GM12878 (cell line): ENCODE measurements around the gene CHCHD6. TPM values are rescaled to one million over a fixed set of nuclear protein-coding genes. Genes with fewer than 3 reads are reported as not detected.

Experiments used
- ATAC-seq: fragments of 200-7000 bp; cut with Tn5 transposase; 3 replicates; pipeline ENCODE4 v1.9.1; 2020; ENCODE audit warnings: mild to moderate bottlenecking, moderate library complexity
- BruUV-seq: library from RNA; stranded (reverse); fragments of 400-500 nt; replicated peaks from 2 replicates; lab custom pipeline; 2021; lab: Mats Ljungman, UMichigan
- CTCF ChIA-PET: fragments of 300-600 bp; sonication (Branson Sonifier 250); formaldehyde crosslinking; extraction: SDS; loops from one replicate; lab custom pipeline; 2021; ENCODE audit warnings: inconsistent platforms; lab: Yijun Ruan, JAX
- POLR2A ChIA-PET: fragments of 350-600 bp; formaldehyde crosslinking; extraction: SDS; loops from one replicate; lab custom pipeline; 2021; ENCODE audit warnings: inconsistent platforms; lab: Charles Lee
- RAD21 ChIA-PET: fragments of 300-600 bp; sonication (Branson Sonifier 250); formaldehyde crosslinking; loops from one replicate; lab custom pipeline; 2023; ENCODE audit warnings: antibody characterized with exemption; ENCODE audit not compliant: unreplicated experiment; lab: Charles Lee
- SMC1A ChIA-PET: fragments of 300-600 bp; sonication (Branson Sonifier 250); formaldehyde crosslinking; loops from one replicate; lab custom pipeline; 2023; ENCODE audit not compliant: unreplicated experiment, uncharacterized antibody; lab: Charles Lee
- DNase-seq: peaks from one replicate; pipeline ENCODE4 v3.0.0-alpha.2; 2011; ENCODE audit warnings: low read depth, low spot score
- FAIRE-seq: peaks from 3 replicates; lab custom pipeline; 2011; peaks lifted over from hg19 to GRCh38; lab: Jason Lieb, UNC
- H2AFZ ChIP-seq: 2 replicates; pipeline ENCODE4 v1.6.0; 2011; ENCODE audit warnings: low read depth, low read length, control low read depth; ENCODE audit not compliant: control insufficient read depth
- H3K27ac ChIP-seq: 2 replicates; pipeline ENCODE4 v1.5.1; 2011; ENCODE audit warnings: control low read depth; ENCODE audit not compliant: control insufficient read depth, insufficient read depth
- H3K27me3 ChIP-seq, 2 experiments: replicated peaks in 1 of 2; 2 replicates each; pipeline versions ENCODE4 v1.6.0 to v1.6.1; 2011; ENCODE audit warnings: low read length in 1 of 2; ENCODE audit not compliant: control insufficient read depth in 2 of 2, insufficient read depth in 2 of 2
- H3K36me3 ChIP-seq, 2 experiments: 2 replicates each; pipeline ENCODE4 v1.5.1; 2011; ENCODE audit warnings: low read length in 1 of 2; ENCODE audit not compliant: control insufficient read depth in 2 of 2, insufficient read depth in 2 of 2
- H3K4me1 ChIP-seq: 2 replicates; pipeline ENCODE4 v1.6.1; 2011; ENCODE audit warnings: mild to moderate bottlenecking, low read length, moderate library complexity, mixed read lengths; ENCODE audit not compliant: control insufficient read depth, insufficient read depth
- H3K4me2 ChIP-seq: 2 replicates; pipeline ENCODE4 v1.6.0; 2011; ENCODE audit warnings: control low read depth; ENCODE audit not compliant: control insufficient read depth, insufficient read depth
- H3K4me3 ChIP-seq: fragments of 200-600 bp; sonication (generic); 2 replicates; pipeline ENCODE4 v1.5.1; 2016
- H3K79me2 ChIP-seq: 2 replicates; pipeline ENCODE4 v1.6.0; 2011; ENCODE audit warnings: low read length; ENCODE audit not compliant: control insufficient read depth, insufficient read depth
- H3K9ac ChIP-seq: 2 replicates; pipeline ENCODE4 v1.8.0; 2011; ENCODE audit warnings: low read length, control low read depth, mixed read lengths; ENCODE audit not compliant: control insufficient read depth, insufficient read depth
- H3K9me3 ChIP-seq: replicated peaks from 3 replicates; pipeline ENCODE4 v1.5.1; 2011; ENCODE audit warnings: mild to moderate bottlenecking, low read length; ENCODE audit not compliant: control insufficient read depth, insufficient read depth
- H4K20me1 ChIP-seq: 2 replicates; pipeline ENCODE4 v1.6.0; 2011; ENCODE audit not compliant: control insufficient read depth, insufficient read depth
- ATF2 ChIP-seq: IDR thresholded peaks from 2 replicates; pipeline ENCODE4 v1.6.1; 2012; ENCODE audit warnings: low read length, inconsistent platforms
- BMI1 ChIP-seq: fragments of 450-650 bp; IDR thresholded peaks from 2 replicates; pipeline ENCODE4 v1.6.1; 2016; ENCODE audit warnings: mild to moderate bottlenecking, moderate library complexity, borderline replicate concordance
- CEBPB ChIP-seq, 2 experiments: fragments of 150-350 bp in 1 of 2; IDR thresholded peaks; 2 replicates each; pipeline ENCODE4 v1.6.1; 2012 to 2014; ENCODE audit warnings: low read depth in 2 of 2, low read length in 2 of 2, borderline replicate concordance in 1 of 2, inconsistent platforms in 1 of 2
- CHD4 ChIP-seq: fragments of 200-600 bp; sonication (generic); IDR thresholded peaks from 2 replicates; pipeline ENCODE4 v1.6.1; 2016; ENCODE audit warnings: mild to moderate bottlenecking
- EED ChIP-seq: sonication (generic); IDR thresholded peaks from 2 replicates; pipeline ENCODE4 v1.6.1; 2016; ENCODE audit warnings: antibody characterized with exemption, low read depth
- ETV6 ChIP-seq, 2 experiments: fragments of 450-650 bp in 1 of 2; IDR thresholded peaks in 1 of 2; conservative IDR thresholded peaks in 1 of 2; 2 replicates each; pipeline ENCODE4 v1.6.1; 2014; ENCODE audit warnings: antibody characterized with exemption in 1 of 2, borderline replicate concordance in 1 of 2, low read depth in 1 of 2, mild to moderate bottlenecking in 1 of 2, moderate library complexity in 1 of 2
- GABPA ChIP-seq: IDR thresholded peaks from 2 replicates; pipeline ENCODE4 v1.6.1; 2014; ENCODE audit warnings: antibody characterized with exemption, low read depth, mild to moderate bottlenecking, inconsistent platforms
- HSF1 ChIP-seq: fragments of 150-350 bp; IDR thresholded peaks from 2 replicates; pipeline ENCODE4 v1.6.1; 2014; ENCODE audit warnings: mild to moderate bottlenecking, low read depth, low read length
- MTA2 ChIP-seq: fragments of 450-650 bp; IDR thresholded peaks from 2 replicates; pipeline ENCODE4 v1.6.1; 2016; ENCODE audit warnings: low read depth, mild to moderate bottlenecking, moderate library complexity
- NBN ChIP-seq: fragments of 450-650 bp; IDR thresholded peaks from 2 replicates; pipeline ENCODE4 v1.6.1; 2016
- PAX8 ChIP-seq: fragments of 450-650 bp; IDR thresholded peaks from 2 replicates; pipeline ENCODE4 v1.6.1; 2017; ENCODE audit warnings: mild to moderate bottlenecking, moderate library complexity
- RBBP5 ChIP-seq: fragments of 200-600 bp; sonication (generic); conservative IDR thresholded peaks from 2 replicates; pipeline ENCODE4 v1.6.1; 2016
- SMAD5 ChIP-seq: IDR thresholded peaks from 2 replicates; pipeline ENCODE4 v1.6.1; 2016; ENCODE audit warnings: antibody characterized with exemption, low read depth
- SMC3 ChIP-seq: IDR thresholded peaks from 2 replicates; pipeline ENCODE4 v1.6.1; 2011; ENCODE audit warnings: low read length, improper control_type of control experiment, borderline replicate concordance
- SUPT20H ChIP-seq: IDR thresholded peaks from 2 replicates; pipeline ENCODE4 v1.6.1; 2011; ENCODE audit warnings: low read depth, mild to moderate bottlenecking, low read length, moderate library complexity, borderline replicate concordance; ENCODE audit not compliant: control insufficient read depth
- TCF7 ChIP-seq: IDR thresholded peaks from 2 replicates; pipeline ENCODE4 v1.6.1; 2014; ENCODE audit warnings: antibody characterized with exemption, borderline replicate concordance
- YY1 ChIP-seq: IDR thresholded peaks from 2 replicates; pipeline ENCODE4 v1.6.1; 2011; ENCODE audit warnings: low read depth, mild to moderate bottlenecking, low read length
- ZNF207 ChIP-seq: fragments of 450-650 bp; IDR thresholded peaks from 2 replicates; pipeline ENCODE4 v1.6.1; 2014; ENCODE audit warnings: antibody characterized with exemption, mild to moderate bottlenecking, borderline replicate concordance
- WGBS: methylation state at CpG from one replicate; pipeline ENCODE4 v1.1.6; 2016; ENCODE audit warnings: low lambda C conversion rate; ENCODE audit not compliant: insufficient replicate concordance, insufficient coverage; ENCODE audit errors: missing lambda C conversion rate; 5-methylcytosine and 5-hydroxymethylcytosine counted together
- in situ Hi-C: fragments of 300-500 bp; cut with MboI; formaldehyde crosslinking; loops from 9 replicates; pipeline ENCODE4 v1.14.3; 2018; ENCODE audit warnings: mixed read lengths
- intact Hi-C: fragments of 100-400 bp; cut with micrococcal nuclease; formaldehyde crosslinking; loops from one replicate; pipeline ENCODE4 v1.14.2; 2022; ENCODE audit not compliant: unreplicated experiment
- polyA plus RNA-seq, 11 experiments: library from polyadenylated mRNA; depleted of rRNA in 4 of 11; unstranded in 6 of 11; stranded (reverse) in 5 of 11; fragments of >200 nt; fragmentation: Nextera tagmentation in 4 of 11; fragmentation: Illumina TruSeq in 1 of 11; extraction: Ambion mirVana in 4 of 11; extraction: Trizol in 1 of 11; gene quantifications; 1 replicate in 1 of 11; 2 replicates in 10 of 11; pipeline versions ENCODE4 v1.2.1 to v1.2.3, GENCODE V29; 2011 to 2016; ENCODE audit warnings: inconsistent platforms in 2 of 11, missing spikeins in 2 of 11, low read depth in 1 of 11
- total RNA-seq, 4 experiments: library from RNA; depleted of rRNA in 3 of 4; stranded (reverse); fragments of >200 nt in 3 of 4; fragmentation: Illumina TruSeq in 1 of 4; extraction: Trizol in 1 of 4; gene quantifications; 2 replicates each; pipeline versions ENCODE4 v1.2.1 to v1.2.3, GENCODE V29; 2013 to 2021
- TF ChIP-seq, protein P1 (sequence below): IDR thresholded peaks from 2 replicates; pipeline ENCODE4 v1.6.1; 2011; ENCODE audit warnings: borderline replicate concordance, low read depth, mild to moderate bottlenecking, moderate library complexity, low read length; ENCODE audit not compliant: insufficient read depth, poor library complexity, severe bottlenecking

The CHCHD6 gene
- total and polyA plus RNA-seq, 10 of the 15 experiments (the other 5 are each of a cell fraction or from before 2014, with no cell fraction given): 2.7 to 16.7 (median 12.3) TPM

- TF ChIP-seq TCF7 (no peak), SMAD5 (no peak), GABPA (no peak), YY1 (no peak), BMI1 (no peak)
These were observed 45.5 kb downstream of the CHCHD6 start (continued) for GRCh38 chr3:126749547-126749875.

- no peaks in the 10 kb centered on the region for H3K79me2 ChIP-seq
- CTCF ChIA-PET: interaction anchor here (0.6 to 7.1 kb wide), 7 partner anchors 12 to 1164 kb away, joined by 3 to 65 read pairs (median 9); no protein-coding TSS in a partner anchor
- RAD21 ChIA-PET: interaction anchor here (1.5 to 5.8 kb wide), 2 partner anchors 232 to 705 kb away, joined by 4 to 36 read pairs; partner anchors contain the start of gene PLXNA1
- H4K20me1 ChIP-seq: no peaks in the 10 kb centered on the region
- DNase-seq (no peak), FAIRE-seq (no peak), ATAC-seq (no peak)
- H3K4me1 ChIP-seq: no peaks in the 10 kb centered on the region
- no peaks in the 10 kb centered on the region for H3K27me3 ChIP-seq
- H2AFZ ChIP-seq: no peak overlapping the region
- no peak overlapping the region for H3K4me3 ChIP-seq
- H3K9ac ChIP-seq: no peak overlapping the region
- BruUV-seq: no TSS peak
- H3K27ac ChIP-seq: no peak overlapping the region
- no peaks in the 10 kb centered on the region for H3K9me3 ChIP-seq
- intact Hi-C loops (no loop called here), in situ Hi-C loops (loop anchor here (5.0 to 10.0 kb wide), 3 partner anchors 227 to 795 kb away; no protein-coding TSS in a partner anchor)
- POLR2A ChIA-PET: no interaction called here
- SMC1A ChIA-PET: interaction anchor here (1.2 to 1.6 kb wide), 2 partner anchors 231 to 235 kb away, joined by 3 read pairs; no protein-coding TSS in a partner anchor
- H3K36me3 ChIP-seq: no peaks in the 10 kb centered on the region
- 75% methylated on average over 8 of the region's 8 CpGs for WGBS
- no peak overlapping the region for H3K4me2 ChIP-seq
- TF ChIP-seq SUPT20H (no peak), RBBP5 (no peak), ETV6 (conservative IDR thresholded peaks at IDR 0.05 in 1 of 2, IDR thresholded peaks at IDR 0.05 in 1 of 2; ENCODE audit: borderline replicate concordance in 1 of 2, low read depth in 1 of 2) (no peak), NBN (no peak), EED (no peak), PAX8 (no peak), CEBPB (IDR thresholded peaks at IDR 0.05; ENCODE audit: borderline replicate concordance in 1 of 2, low read depth in 2 of 2, low read length in 2 of 2) (no peak), MTA2 (no peak), CHD4 (no peak), ATF2 (no peak), SMC3 (no peak), ZNF207 (no peak), HSF1 (no peak)
- TF ChIP-seq, protein P1, sequence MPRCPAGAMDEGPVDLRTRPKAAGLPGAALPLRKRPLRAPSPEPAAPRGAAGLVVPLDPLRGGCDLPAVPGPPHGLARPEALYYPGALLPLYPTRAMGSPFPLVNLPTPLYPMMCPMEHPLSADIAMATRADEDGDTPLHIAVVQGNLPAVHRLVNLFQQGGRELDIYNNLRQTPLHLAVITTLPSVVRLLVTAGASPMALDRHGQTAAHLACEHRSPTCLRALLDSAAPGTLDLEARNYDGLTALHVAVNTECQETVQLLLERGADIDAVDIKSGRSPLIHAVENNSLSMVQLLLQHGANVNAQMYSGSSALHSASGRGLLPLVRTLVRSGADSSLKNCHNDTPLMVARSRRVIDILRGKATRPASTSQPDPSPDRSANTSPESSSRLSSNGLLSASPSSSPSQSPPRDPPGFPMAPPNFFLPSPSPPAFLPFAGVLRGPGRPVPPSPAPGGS: no peak
These were observed 46.1 kb downstream of the CHCHD6 start for GRCh38 chr3:126749931-126750755.
